Stimulated activated naive B cell treated with anti-CD40 and anti-IgM and Interleukin-4, amounts not matched to agents 10 μg/mL and 1 μg/mL and 100 μg/mL, for 72 hours (primary cell): ENCODE data around the gene SPAG16.

Experiments used
- ATAC-seq, 2 donors: fragments of 150-1000 bp; cut with Tn5 transposase; replicated peaks; 2 replicates each; pipeline ENCODE4 v1.10.0; 2021; ENCODE audit warnings: moderate library complexity in 1 of 2
- DNase-seq: peaks from one replicate; pipeline ENCODE4 v3.0.0; 2021
- H3K27ac Mint-ChIP-seq: one replicate; pipeline ENCODE4 v1.8.0; 2022; ENCODE audit warnings: mild to moderate bottlenecking, mixed read lengths
- H3K27me3 Mint-ChIP-seq, 2 donors: one replicate each; pipeline ENCODE4 v1.8.0; 2022; ENCODE audit warnings: mixed read lengths in 2 of 2
- H3K36me3 Mint-ChIP-seq, 2 donors: one replicate each; pipeline ENCODE4 v1.8.0; 2022; ENCODE audit warnings: mixed read lengths in 2 of 2, mild to moderate bottlenecking in 1 of 2
- H3K4me1 Mint-ChIP-seq, 2 donors: one replicate each; pipeline ENCODE4 v1.8.0; 2022; ENCODE audit warnings: mixed read lengths in 2 of 2, mild to moderate bottlenecking in 1 of 2
- H3K4me3 Mint-ChIP-seq, 2 donors: one replicate each; pipeline ENCODE4 v1.8.0; 2022; ENCODE audit warnings: mild to moderate bottlenecking in 2 of 2, mixed read lengths in 2 of 2, moderate library complexity in 1 of 2
- H3K9me3 Mint-ChIP-seq, 2 donors: one replicate each; pipeline ENCODE4 v1.8.0; 2022; ENCODE audit warnings: mixed read lengths in 2 of 2, mild to moderate bottlenecking in 1 of 2

The SPAG16 gene

DNA sequence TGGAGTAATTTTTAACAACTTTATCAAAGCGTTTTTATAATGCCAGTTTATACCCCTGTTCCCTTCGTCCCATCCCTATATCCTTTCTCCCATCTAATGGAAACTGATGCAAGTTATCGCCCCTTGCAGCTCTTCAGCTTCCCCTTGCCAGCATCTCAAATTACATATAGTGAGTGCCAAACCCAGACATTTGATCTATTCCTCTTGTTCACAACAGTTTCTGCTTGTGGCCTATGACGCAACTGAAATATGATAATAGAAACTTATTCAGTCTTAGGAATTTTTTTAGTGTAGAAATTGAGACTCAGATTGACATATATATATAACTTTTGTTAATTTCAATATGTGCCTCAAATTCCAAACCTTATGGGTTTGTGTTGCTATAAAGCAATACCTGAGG, 564.4 kb downstream of the SPAG16 start:
- ATAC-seq (no peak), DNase-seq (no peak)
- Mint-ChIP-seq H3K4me1 (no peaks in the 10 kb centered on the region), H3K9me3 (peaks cover 0 to 2% of the 10 kb centered on the region in 2 donors), H3K27ac (no peak overlapping the region), H3K27me3 (no peaks in the 10 kb centered on the region), H3K4me3 (no peak overlapping the region), H3K36me3 (no peaks in the 10 kb centered on the region)

DNA sequence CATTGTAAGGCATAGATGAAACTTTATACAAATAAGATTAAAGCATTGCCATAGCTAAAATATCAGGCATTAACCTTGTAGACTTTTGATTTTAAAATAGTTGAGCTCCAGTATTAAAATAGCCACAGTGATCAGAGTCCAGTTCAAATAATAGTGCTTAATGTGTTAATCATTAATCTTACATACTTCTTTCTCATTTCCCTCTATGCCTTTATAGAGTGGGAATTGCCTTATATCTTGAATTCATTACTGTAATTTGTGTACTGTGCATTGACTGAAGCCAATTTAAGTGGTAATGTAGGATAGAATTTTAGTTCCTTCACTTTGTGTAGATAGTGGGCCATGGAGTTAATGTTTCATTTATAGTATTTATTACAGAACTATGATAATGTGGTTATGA, 577.4 kb downstream of the SPAG16 start:
- Mint-ChIP-seq H3K4me3 (no peak overlapping the region), H3K27me3 (no peaks in the 10 kb centered on the region), H3K4me1 (no peaks in the 10 kb centered on the region), H3K36me3 (no peaks in the 10 kb centered on the region), H3K9me3 (no peaks in the 10 kb centered on the region), H3K27ac (no peak overlapping the region)
- DNase-seq (no peak), ATAC-seq (no peak)

DNA sequence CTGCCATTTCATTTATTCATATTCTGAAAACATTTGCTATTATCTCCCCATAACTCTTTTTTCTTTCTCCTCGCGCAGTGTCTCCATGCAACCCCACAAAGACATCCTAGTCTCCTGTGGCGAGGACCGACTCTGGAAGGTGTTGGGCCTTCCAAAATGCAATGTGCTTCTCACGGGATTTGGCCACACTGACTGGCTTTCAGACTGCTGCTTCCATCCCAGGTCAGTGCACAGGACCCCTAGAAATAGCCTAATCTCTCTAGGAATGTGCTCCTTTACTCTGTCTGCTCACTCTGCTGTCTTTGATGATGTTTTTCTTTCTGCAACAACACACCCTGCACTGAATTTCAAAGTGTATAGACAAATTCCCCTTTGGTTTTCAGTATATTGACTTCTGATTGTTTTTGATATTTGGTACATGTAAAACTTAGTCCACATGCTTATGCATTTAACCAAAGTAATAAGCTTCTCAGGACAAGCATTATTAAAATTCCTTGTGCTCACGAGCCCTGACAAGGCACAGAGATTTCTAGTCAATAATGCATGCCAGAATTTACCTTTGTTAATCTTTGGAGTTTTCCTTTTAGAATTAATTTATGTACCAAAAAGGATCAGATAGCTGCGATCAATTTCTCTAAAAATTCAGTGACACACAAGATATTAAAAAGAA, 578.3 kb downstream of the SPAG16 start:
- no peaks in the 10 kb centered on the region for H3K9me3 Mint-ChIP-seq
- no peaks in the 10 kb centered on the region for H3K27me3 Mint-ChIP-seq
- no peaks in the 10 kb centered on the region for H3K36me3 Mint-ChIP-seq
- ATAC-seq, result no peak
- DNase-seq, result no peak
- H3K4me1 Mint-ChIP-seq, result no peaks in the 10 kb centered on the region
- H3K27ac Mint-ChIP-seq, result no peak overlapping the region
- no peak overlapping the region for H3K4me3 Mint-ChIP-seq

DNA sequence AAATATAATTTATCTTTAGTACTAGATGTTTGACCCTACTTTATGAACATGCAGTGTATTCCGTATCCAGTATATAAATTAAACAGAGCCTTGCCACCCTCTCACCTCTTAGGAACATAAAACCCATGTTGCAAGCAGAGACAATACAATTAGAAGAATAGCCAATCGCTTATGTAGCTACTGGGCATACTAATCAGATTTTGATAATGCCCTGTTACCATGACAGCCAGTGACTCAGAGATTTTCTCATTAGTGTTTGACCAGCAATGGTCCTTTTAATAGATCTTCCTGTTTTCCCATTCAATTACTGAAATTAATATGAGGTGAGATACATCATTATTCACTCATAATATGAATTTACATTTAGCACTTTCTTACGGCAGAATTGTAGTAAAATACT, 579.3 kb downstream of the SPAG16 start:
- H3K4me3 Mint-ChIP-seq, result no peak overlapping the region
- H3K9me3 Mint-ChIP-seq, result no peaks in the 10 kb centered on the region
- H3K36me3 Mint-ChIP-seq, result no peaks in the 10 kb centered on the region
- H3K27ac Mint-ChIP-seq, result no peak overlapping the region
- H3K4me1 Mint-ChIP-seq, result no peaks in the 10 kb centered on the region
- no peaks in the 10 kb centered on the region for H3K27me3 Mint-ChIP-seq
- ATAC-seq (no peak), DNase-seq (no peak)

DNA sequence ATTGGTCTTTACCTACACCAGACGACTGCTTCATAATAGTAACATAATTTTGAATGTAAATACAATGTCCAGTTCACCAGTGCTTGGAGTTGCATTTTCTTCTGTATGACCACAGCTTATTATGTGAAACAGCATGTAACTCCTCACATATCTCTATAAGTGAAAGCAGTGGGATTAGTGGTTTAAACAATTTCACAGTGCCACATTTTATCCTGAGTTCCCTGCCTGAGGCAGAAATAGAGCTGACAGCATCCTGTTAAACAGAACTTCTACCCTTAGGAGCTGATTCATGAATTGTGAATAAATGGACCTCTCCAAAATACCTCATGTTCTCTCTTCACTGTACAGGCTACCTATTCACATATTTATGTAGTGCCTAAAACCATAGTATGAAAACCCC, 584.3 kb downstream of the SPAG16 start:
- DNase-seq (no peak), ATAC-seq (no peak)
- Mint-ChIP-seq H3K36me3 (no peaks in the 10 kb centered on the region), H3K4me3 (no peak overlapping the region), H3K27ac (no peak overlapping the region), H3K4me1 (no peaks in the 10 kb centered on the region), H3K9me3 (no peaks in the 10 kb centered on the region), H3K27me3 (no peaks in the 10 kb centered on the region)

DNA sequence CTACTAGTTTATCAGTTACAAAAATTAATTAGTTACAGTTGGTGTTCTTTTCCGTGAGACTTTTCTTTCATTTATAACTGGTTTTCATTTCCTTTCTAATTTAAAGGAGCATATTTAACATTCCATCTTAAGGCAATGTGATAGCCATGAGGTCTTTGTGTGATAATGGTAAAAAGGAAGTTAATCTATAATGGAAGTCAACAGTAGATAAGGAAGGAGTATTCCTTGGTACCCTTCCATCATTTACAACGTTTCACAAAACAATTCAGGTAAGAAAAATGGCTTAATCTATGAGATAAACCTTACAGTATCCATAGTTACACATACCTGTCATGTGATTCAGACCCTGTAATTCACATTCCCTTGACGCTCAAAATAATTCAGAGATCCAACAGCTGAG, 601.2 kb downstream of the SPAG16 start:
- Mint-ChIP-seq H3K4me1 (no peaks in the 10 kb centered on the region), H3K27ac (no peak overlapping the region), H3K4me3 (no peak overlapping the region), H3K27me3 (no peaks in the 10 kb centered on the region), H3K9me3 (no peaks in the 10 kb centered on the region), H3K36me3 (no peaks in the 10 kb centered on the region)
- no peak for DNase-seq
- ATAC-seq, result no peak

DNA sequence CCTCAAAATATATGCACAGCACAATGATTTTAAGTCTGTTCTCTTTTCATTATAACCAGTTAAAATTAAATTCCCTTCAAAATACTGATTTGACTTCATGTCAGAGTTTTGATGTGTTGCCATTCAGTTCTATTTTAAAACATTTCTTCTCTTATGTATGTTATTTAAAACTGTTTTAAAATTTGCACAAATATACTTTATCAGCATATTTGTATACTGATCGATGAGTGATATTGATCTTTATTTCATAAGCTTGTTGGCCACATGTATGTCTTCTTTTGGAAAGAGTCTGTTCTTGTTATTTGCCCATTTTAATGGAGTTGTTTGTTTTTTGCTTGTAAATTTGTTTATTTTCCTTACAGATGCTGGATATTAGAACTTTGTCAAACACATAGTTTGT, 630.2 kb downstream of the SPAG16 start:
- no peak overlapping the region for H3K4me3 Mint-ChIP-seq
- no peak for ATAC-seq
- no peaks in the 10 kb centered on the region for H3K4me1 Mint-ChIP-seq
- no peak for DNase-seq
- no peak overlapping the region for H3K27ac Mint-ChIP-seq
- H3K36me3 Mint-ChIP-seq, result no peaks in the 10 kb centered on the region
- H3K9me3 Mint-ChIP-seq, result peaks cover 7 to 13% of the 10 kb centered on the region in 2 donors
- H3K27me3 Mint-ChIP-seq, result no peaks in the 10 kb centered on the region

DNA sequence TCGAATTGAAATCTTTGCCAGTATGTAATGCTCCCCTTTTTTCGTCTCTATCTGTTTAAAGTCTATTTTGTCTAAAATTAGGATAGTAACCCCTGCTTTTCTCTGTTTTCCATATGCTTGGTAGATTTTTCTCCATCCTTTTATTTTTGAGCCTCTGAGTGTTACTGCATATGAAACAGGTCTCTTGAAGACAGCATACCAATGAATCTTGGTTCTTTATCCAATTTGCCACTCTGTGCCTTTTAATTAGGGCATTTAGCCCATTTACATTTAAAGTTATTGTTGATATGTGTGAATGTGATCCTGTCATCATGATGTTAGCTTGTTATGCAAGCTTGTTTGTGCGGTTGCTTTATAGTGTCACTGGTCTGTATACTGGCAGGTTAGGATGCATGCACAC, 635.8 kb downstream of the SPAG16 start:
- no peaks in the 10 kb centered on the region for H3K4me1 Mint-ChIP-seq
- H3K27ac Mint-ChIP-seq, result no peak overlapping the region
- no peaks in the 10 kb centered on the region for H3K27me3 Mint-ChIP-seq
- peaks cover 3 to 4% of the 10 kb centered on the region in 2 donors for H3K36me3 Mint-ChIP-seq
- H3K4me3 Mint-ChIP-seq, result no peak overlapping the region
- no peak for DNase-seq
- H3K9me3 Mint-ChIP-seq, result peaks cover 21 to 34% of the 10 kb centered on the region in 2 donors
- no peak for ATAC-seq

DNA sequence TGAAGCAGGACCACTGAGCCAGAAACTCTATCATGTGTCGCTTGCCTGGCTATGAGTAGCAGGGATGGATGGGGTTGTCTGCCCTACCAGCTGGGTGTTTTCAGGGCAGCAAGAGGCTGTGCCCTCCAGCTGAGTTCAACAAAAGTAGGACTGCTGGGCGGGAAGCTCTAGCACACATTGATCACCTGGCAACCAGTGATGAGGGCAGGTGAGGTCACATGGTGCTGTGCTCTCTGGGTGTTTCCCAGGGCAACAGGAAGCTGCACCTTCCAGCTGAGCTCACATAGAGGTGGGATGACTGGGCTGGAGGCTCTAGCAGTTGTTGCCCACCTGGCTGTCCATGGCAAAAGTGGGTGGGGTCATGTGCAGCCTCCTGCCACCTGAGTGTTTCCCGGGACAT, 639.3 kb downstream of the SPAG16 start:
- H3K4me1 Mint-ChIP-seq, result no peaks in the 10 kb centered on the region
- H3K27me3 Mint-ChIP-seq, result no peaks in the 10 kb centered on the region
- peaks cover 21 to 25% of the 10 kb centered on the region in 2 donors for H3K9me3 Mint-ChIP-seq
- H3K4me3 Mint-ChIP-seq, result no peak overlapping the region
- H3K27ac Mint-ChIP-seq, result no peak overlapping the region
- ATAC-seq, result peak; percentile 7 to 23
- DNase-seq, result no peak
- H3K36me3 Mint-ChIP-seq, result peaks cover 3 to 4% of the 10 kb centered on the region in 2 donors

DNA sequence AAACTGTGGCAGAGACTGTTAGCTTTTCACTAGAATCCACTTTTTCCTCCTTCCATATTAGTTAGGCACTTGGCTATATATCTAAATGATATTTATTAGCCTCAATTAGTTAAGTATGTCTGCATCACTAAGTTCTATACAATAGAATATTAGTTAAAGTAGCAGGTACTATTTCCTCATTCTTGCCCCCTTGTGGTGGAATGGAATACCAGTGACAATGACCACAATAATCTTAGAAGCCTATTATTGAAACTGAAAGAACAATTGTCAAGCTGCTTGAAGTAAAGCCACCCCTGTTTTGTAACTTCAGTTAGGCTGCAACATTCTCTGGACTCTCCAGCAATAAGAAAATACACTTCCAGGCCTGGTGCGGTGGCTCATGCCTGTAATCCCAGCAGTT, 650.3 kb downstream of the SPAG16 start:
- Mint-ChIP-seq H3K36me3 (no peaks in the 10 kb centered on the region), H3K9me3 (no peaks in the 10 kb centered on the region), H3K4me1 (peaks cover 0 to 2% of the 10 kb centered on the region in 2 donors), H3K27ac (no peak overlapping the region), H3K4me3 (no peak overlapping the region), H3K27me3 (no peaks in the 10 kb centered on the region)
- ATAC-seq (peak; percentile 66 to 73), DNase-seq (no peak)

DNA sequence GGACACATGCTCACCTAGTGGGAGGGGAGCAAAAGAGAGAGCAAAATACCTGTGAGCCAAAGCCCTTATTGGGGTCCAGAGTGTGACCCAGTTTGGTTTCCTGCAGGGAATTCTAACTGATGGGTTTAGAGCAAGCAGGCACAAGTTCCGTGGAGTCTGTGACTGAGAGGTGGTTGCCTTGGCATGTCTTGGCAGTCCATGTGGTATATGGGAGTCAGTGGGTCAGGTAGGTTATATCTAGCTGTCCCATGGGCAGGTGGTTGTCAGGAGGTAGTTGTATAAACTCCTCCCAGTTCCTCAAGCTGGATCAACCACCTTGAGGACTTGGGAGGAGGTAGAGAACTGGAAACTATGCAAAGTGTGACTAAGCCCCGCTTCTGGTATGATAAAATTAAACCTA, 673.8 kb downstream of the SPAG16 start:
- H3K36me3 Mint-ChIP-seq, result no peaks in the 10 kb centered on the region
- H3K27me3 Mint-ChIP-seq, result no peaks in the 10 kb centered on the region
- H3K4me1 Mint-ChIP-seq, result no peaks in the 10 kb centered on the region
- H3K9me3 Mint-ChIP-seq, result no peaks in the 10 kb centered on the region
- DNase-seq (no peak), ATAC-seq (no peak)
- H3K4me3 Mint-ChIP-seq, result no peak overlapping the region
- no peak overlapping the region for H3K27ac Mint-ChIP-seq

DNA sequence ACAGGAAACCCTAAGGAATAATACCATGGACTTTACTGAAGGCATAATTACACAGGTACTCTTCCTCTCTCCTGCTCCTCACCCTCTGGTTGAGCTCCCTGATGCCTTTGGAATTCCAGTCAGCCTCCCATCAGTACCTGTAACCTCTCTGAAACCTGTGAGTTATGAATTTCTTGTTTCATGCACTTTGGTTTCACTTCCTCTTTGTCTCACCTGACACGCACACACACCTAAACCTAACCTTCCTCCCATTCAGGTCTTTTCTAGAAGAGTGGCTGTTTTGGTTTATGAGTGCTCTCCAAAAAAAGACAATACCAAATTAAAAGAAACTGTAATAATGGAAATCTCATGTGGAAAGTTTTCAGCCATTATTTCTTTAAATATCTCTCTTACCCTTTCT, 675.3 kb downstream of the SPAG16 start:
- no peaks in the 10 kb centered on the region for H3K9me3 Mint-ChIP-seq
- H3K36me3 Mint-ChIP-seq, result no peaks in the 10 kb centered on the region
- no peak for DNase-seq
- H3K27ac Mint-ChIP-seq, result no peak overlapping the region
- H3K4me3 Mint-ChIP-seq, result no peak overlapping the region
- H3K4me1 Mint-ChIP-seq, result no peaks in the 10 kb centered on the region
- H3K27me3 Mint-ChIP-seq, result no peaks in the 10 kb centered on the region
- ATAC-seq, result no peak

DNA sequence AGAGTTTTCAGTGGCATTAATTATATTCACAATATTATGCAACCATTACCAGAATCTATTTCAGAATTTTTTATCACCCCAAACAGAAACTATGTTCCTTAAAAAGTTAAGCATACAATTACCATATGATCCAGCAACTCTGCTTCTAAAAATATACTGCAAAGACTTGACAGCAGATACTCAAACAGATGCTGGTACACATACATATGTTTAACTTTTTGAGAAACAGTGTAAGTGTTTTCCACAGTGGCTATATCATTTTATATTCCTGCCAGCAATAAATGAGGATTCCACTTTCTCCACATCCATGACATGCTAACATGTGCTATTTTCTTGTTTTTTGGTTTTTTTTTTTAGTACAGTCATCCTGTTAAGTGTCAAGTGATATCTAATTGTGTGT, 687.3 kb downstream of the SPAG16 start:
- Mint-ChIP-seq H3K27ac (no peak overlapping the region), H3K4me3 (no peak overlapping the region), H3K27me3 (no peaks in the 10 kb centered on the region), H3K36me3 (no peaks in the 10 kb centered on the region), H3K9me3 (no peaks in the 10 kb centered on the region), H3K4me1 (no peaks in the 10 kb centered on the region)
- ATAC-seq (no peak), DNase-seq (no peak)

DNA sequence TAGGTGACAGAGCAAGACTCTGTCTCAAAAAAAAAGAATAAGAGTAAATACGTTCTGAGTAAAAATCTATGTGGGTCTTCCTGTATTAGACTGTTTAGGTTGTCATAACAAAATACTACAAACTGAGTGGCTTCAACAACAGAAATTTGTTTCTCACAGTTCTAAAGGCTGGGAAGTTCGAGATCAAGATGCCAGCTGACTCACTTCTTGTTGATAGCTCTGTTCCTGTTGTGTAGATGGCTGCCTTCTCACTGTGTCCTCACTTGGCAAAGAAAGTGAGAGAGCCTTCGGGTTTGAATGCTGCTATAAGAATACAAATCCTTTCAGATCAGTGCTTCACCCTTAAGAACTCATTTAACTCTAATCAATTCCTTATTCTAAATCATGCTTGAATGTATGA, 696.6 kb downstream of the SPAG16 start:
- Mint-ChIP-seq H3K9me3 (no peaks in the 10 kb centered on the region), H3K36me3 (no peaks in the 10 kb centered on the region), H3K4me3 (no peak overlapping the region), H3K27ac (no peak overlapping the region), H3K27me3 (no peaks in the 10 kb centered on the region), H3K4me1 (no peaks in the 10 kb centered on the region)
- no peak for ATAC-seq
- DNase-seq, result no peak

DNA sequence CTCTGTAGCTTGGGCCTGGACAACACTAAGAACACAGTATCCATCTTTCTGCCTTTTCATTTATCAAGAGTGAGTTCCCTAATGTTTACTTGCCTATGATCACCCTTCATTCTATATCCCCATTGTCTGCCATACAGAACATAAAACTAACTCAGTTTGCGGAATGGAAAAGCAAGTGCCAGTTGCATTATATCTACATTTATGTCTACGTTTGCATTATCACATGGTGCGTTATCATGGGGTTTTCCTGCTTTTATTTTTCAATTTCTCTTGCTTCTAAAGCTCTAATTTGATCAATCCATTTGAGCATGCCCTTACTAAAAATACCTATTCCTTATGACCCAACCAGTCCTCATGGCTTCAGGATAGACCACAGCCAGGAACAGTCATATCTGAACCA, 704.9 kb downstream of the SPAG16 start:
- H3K27ac Mint-ChIP-seq, result no peak overlapping the region
- no peaks in the 10 kb centered on the region for H3K27me3 Mint-ChIP-seq
- H3K4me1 Mint-ChIP-seq, result no peaks in the 10 kb centered on the region
- H3K9me3 Mint-ChIP-seq, result peaks cover 0 to 2% of the 10 kb centered on the region in 2 donors
- ATAC-seq (no peak), DNase-seq (no peak)
- no peaks in the 10 kb centered on the region for H3K36me3 Mint-ChIP-seq
- H3K4me3 Mint-ChIP-seq, result no peak overlapping the region
